Gastrocnemius medialis (tissue), 4 donors: Measurements from ENCODE around the gene DTHD1.

Experiments used
- CTCF ChIP-seq, 5 experiments: fragments of 450-650 bp in 3 of 5; fragments of 200-600 bp in 2 of 5; sonication (generic) in 2 of 5; IDR thresholded peaks in 4 of 5; conservative IDR thresholded peaks in 1 of 5; 1 replicate in 4 of 5; 2 replicates in 1 of 5; pipeline ENCODE4 v1.5.1; 2016 to 2019; ENCODE audit warnings: antibody characterized with exemption in 5 of 5, mild to moderate bottlenecking in 3 of 5, moderate library complexity in 3 of 5
- POLR2A ChIP-seq, 2 donors: fragments of 450-650 bp; IDR thresholded peaks; one replicate each; pipeline ENCODE4 v1.6.1; 2017; ENCODE audit warnings: antibody characterized with exemption in 2 of 2, mild to moderate bottlenecking in 2 of 2, moderate library complexity in 2 of 2

GRCh38 chr4:36242629-36243354 lies 38.6 kb upstream of the DTHD1 start:
- TF ChIP-seq CTCF (IDR thresholded peaks at IDR 0.05 in 4 of 5, conservative IDR thresholded peaks at IDR 0.05 in 1 of 5) (no peak), POLR2A (IDR thresholded peaks at IDR 0.05) (no peak)
